Measurements from ENCODE around the gene GFRA3.
A peak's percentile ranks its signal among the peaks of the same experiment; 100 is the strongest.

GFRA3 gene

GRCh38 chr5:138246334-138246733 lies 28.1 kb downstream of the GFRA3 start:
- no peak for DNase-seq

GRCh38 chr5:138245717-138246116 lies 28.7 kb downstream of the GFRA3 start:
- no peak for DNase-seq

GRCh38 chr5:138243794-138244193 lies 30.6 kb downstream of the GFRA3 start:
- DNase-seq = no peak

DNA sequence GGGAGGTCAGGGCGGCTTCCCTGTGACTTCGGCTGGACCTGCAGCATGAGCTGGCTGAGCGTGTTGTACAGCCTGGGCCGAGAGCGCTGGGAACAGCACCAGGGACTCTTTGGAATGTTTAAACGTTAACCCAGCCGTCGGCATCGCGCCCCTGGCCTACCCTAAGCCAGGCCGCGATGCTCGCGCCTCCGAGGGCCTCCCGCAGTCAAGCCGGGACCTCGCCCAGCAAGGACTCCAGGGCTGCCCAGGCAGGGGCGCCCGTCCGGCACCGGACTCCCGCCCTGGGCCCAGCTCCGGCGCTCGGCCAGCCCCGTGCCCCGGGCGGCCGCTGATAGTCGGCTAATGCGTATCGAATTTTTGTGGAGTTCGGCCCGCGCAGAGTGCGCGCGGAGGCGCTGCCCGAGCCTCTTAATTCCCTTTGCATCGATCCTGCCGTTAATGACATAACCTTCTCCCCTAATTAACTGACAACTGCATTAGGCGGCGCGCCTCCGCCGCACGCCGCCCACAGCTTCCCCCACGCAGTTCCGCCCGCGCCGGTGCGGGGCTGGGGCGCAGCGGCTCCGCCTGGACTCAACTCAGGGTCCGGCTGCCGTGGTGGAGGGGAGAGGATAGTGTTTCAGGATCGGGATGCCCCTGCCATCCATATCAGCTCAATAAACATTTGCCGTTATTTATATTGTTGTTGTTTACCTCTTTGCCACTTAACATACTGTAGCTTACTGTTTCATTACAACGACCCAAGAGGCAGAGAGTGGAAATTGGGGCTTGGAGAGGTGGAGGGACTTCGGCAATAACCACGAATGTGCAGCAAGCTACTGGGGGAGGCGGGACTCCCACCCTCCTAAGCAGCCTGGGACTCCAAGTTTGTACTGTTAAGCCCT lies 32.5 kb downstream of the GFRA3 start:
- DNase-seq = peak in 1 of 2 experiments; percentile 13

DNA sequence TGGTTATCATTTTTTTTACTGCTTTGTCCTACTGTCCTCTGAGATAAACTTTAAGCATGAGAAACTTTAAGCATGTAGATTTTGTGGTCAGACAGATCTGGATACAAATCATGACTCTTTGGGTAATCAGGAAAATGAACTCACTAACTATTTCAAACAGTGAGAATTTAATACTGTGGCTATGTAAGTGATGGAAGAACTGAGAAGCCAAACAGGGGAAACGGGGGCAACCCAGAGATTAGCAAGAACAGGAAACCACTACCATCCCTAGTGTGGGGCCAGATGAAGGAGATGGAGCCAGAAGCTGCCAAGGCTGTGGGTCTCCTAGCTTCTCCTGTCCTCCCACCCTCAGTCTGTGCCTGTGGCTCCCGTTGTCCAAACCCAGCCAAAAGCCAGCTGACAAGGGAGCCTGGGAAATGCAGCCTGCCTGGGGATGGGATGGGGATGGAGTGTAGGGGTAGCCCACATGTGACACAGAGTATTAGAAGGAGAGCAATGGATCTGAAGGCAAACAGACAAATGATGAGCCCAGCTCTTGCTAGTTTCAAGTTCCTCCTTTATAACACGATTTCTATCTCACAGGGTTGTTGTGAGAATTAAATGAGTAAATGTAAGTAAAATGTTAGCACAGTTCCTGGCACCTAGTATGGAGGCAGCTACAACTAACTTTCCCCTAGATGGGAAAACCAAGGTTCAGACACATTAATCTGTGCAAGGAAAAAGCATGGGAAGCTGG lies 33.6 kb downstream of the GFRA3 start:
- DNase-seq = no peak

DNA sequence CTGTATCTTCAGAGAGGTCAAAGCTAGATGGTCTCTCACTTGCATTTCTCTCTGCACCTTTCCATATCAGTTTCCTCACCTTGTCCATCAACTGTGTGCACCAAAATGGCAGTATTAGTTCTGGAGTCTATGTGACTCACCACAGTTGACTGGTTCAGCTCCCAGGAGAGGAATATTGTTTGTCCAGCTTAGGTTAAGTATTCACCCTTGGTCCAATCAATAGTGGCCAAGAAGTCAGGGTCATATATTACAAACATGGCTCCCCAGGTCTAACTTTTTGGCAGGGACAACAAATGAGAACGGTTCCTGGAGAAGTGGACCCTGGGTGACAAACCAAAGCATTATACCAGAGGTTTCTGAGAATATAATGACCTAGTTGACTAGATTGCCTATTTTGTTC lies 36.4 kb downstream of the GFRA3 start:
- no peak for DNase-seq

GRCh38 chr5:138234651-138235050 lies 39.8 kb downstream of the GFRA3 start:
- DNase-seq = no peak

DNA sequence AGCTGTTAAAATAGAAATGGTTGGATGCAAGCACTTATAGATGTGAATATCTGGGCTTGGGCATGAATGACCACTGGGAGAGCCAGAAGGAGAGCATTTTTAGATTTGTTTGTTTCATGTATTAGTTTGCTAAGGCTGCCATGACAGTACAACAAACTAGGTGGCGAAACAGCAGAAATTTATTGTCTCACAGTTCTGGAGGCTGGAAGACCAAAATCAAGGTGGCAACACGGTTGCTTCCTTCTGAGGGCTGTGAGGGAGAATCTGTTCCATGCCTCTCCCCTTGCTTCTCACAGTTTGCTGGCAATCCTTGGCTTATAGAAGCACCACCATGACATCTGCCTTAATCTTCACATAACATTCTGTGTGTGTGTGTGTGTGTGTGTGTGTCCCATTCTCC lies 41.1 kb downstream of the GFRA3 start:
- no peak for DNase-seq

- DNase-seq = no peak
These were observed 43.3 kb downstream of the GFRA3 start for GRCh38 chr5:138230981-138231589.

DNA sequence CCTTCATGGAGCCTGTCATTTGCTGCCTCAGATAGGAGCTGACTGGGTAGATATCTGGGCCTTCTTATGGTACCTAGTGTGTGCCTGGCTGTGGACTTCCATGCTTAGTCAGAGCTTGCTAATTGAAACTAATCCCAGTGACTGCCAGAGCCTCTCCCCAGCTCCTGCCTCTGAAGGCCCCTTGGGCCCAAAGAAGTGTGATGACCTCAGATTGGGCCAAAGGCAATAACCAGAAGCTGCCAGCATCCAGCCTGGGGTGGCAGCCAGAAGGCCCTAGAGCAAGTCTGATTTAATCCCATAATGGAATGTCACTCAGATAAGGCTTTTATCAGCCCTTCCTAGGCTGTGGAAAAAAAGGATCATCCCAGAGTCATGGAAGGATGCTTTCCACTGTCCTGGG lies 44.2 kb downstream of the GFRA3 start:
- no peak for DNase-seq

GRCh38 chr5:138229387-138229786 lies 45.0 kb downstream of the GFRA3 start:
- no peak for DNase-seq

DNA sequence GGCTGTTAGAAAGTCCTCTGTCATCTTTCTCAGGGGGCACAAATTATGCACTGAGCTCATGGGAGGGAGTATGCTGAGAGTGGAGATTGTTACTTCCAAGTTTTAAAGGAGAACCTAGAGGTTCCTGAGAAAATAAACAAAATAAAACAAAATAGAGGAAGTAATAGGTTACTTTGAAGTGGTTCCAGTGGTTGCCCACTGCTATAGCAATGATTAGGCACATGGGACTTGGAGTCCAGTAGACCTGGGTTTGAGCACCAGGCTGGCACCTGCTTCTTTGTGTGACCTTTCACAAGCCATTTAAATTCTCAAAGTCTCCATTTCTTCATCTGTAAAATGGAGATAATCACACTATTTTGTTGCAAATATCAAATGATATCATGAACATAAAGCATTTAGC lies 47.5 kb downstream of the GFRA3 start:
- no peak for DNase-seq

GRCh38 chr5:138224712-138225111 lies 49.7 kb downstream of the GFRA3 start:
- DNase-seq = no peak

- no peak for DNase-seq
These were observed 50.9 kb downstream of the GFRA3 start for GRCh38 chr5:138223532-138223931.

DNA sequence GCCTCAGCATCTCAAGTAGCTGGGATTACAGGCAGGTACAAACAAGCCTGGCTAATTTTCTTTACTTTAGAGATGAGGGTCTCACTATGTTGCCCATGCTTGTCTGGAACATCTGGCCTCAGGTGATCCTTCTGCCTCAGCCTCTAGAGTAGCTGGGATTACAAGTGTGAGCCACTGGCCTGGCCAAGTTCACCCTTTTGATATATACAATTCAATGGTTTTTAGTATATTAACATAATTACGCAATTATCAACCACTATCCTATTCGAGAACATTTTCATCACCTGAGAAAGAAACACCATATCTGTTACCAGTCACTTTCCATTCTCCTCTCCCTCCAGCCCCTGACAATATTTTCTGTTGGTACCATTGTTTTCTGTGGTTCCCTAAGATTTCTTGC lies 57.6 kb downstream of the GFRA3 start:
- DNase-seq = no peak

- peak; percentile 94 to 97 for DNase-seq
These were observed 61.0 kb downstream of the GFRA3 start, which contains the start of gene CDC23 for GRCh38 chr5:138213161-138214029. CDC23 (minus strand) TSS chr5:138213323; CDS start chr5:138213312, 11 bp downstream.

- no peak for DNase-seq
These were observed 61.6 kb downstream of the GFRA3 start for GRCh38 chr5:138212828-138213160.

DNA sequence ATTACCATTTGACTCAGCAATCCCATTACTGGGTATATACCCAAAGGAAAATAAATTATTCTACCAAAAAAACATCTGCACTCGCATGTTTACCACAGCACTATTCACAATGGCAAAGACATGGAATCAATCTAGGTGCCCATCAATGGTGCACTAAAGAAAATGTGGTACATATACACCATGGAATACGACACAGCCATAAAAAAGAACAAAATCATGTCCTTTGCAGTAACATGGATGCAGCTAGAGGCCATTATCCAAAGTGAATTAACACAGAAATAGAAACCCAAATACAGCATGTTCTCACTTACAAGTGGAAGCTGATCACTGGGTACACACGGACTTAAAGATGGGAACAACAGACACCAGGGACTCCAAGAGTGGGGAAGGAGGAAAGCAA lies 63.4 kb downstream of the GFRA3 start:
- no peak for DNase-seq
